Stimulated activated CD4-positive, alpha-beta T cell treated with anti-CD3 and anti-CD28 coated beads, Interleukin-4, amount 100 ng/mL, for 1 hour (primary cell): ENCODE data around the gene ATP6V1G2.
"Not testable (repeated sequence)": the region's sequence is repeated elsewhere in the genome, so short reads cannot be mapped to it uniquely, and the experiment has no call there.

Experiments
- DNase-seq: peaks from one replicate; pipeline ENCODE4 v3.0.0-alpha.2; 2020

The ATP6V1G2 gene

DNA sequence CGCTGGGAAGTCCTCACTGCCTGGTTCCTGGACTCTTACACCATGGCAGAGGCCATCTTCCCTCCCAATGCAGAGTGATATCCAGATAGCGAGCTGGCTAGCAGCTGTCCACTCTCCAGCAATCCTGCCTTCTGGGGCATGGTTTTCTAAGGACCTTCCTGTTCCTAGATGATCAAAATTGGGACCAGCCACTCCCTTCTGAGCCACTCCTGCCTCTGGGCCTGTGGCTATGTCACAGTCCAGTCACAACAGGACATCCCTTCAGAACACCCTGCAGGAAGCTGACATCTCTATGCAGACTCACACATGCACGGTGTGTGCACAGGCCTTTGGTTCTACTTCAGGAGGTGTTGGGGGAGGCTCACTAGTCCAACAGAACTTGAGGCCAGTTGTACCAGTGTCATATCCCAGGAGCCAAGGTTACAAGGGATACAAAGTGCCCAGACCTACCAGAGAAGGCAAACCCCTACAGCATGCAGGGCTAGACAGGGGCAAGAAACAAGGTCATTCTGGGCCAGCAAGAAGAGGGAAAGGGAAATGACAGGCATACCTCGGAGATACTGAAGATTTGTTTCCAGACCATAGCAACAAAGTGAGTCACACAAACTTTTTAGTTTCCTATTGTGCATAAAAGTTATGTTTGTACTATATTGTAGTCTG lies 20.3 kb downstream of the ATP6V1G2 start:
- DNase-seq: no peak

DNA sequence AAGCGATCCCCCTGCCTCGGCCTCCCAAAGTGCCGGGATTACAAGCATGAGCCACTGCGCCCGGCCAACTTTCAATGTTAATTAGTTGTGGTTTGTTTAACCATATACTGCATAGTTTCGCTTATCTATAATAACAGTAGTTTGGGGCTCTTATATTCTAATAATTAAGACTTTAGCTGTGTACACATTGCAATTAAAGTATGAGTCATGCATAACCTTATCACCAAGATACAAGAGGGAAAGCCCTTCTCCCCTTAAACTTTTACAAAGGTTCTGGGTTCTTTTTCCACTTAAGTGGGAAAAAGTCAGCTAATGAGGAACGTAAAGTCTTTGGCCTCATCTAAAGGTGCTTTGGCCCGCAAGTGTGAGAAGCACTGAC lies 20.9 kb downstream of the ATP6V1G2 start:
- no peak for DNase-seq

DNA sequence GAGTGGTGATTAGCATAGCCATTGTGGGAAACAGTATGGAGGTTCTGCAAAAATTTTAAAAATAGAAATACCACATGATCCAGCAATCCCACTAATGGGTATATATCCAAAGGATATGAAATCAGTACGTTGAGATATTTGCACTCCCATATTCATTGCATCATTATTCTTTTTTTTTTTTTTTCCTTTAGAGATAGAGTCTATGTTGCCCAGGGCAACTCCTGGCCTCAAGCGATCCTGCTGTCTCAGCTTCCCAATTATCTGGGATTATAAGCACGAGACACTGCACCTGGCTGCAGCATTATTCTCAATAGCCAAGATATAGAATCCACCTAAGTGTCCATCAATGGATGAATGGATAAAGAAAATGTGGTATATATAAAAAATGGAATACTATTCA lies 24.6 kb downstream of the ATP6V1G2 start:
- no peak for DNase-seq

DNA sequence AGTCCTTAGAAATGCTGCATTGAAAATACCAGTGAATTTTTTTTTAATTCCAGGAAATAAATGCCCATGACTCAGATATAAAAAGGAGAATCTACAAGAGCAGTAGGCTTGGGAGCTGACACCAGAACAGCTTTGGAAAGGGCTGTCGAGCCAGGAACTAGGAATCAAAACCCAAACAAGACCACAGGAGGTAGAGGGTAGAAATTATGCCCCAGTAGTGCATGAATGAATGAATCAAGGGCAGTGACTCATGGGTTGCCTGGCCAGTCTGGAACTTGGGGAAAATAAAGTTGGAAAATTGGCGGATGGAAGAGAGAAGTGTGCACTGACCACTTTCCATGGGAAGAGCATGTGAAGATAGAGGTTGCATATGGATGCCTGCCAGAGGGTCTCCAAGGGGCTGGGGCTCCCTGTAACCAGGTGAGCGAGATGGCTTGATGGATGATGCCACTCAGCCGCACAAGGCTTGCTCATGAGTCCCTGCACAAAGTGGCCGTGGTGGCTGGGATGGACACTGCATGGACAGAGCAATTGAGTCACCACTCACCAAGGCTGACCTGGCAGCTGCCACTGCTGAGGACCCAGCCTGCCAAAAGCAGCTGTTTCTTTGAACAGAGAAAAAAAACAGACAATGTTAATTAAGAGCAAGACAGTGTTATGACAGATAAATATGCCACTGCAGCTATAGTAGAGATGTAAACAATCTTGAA lies 32.8 kb downstream of the ATP6V1G2 start:
- no peak for DNase-seq

DNA sequence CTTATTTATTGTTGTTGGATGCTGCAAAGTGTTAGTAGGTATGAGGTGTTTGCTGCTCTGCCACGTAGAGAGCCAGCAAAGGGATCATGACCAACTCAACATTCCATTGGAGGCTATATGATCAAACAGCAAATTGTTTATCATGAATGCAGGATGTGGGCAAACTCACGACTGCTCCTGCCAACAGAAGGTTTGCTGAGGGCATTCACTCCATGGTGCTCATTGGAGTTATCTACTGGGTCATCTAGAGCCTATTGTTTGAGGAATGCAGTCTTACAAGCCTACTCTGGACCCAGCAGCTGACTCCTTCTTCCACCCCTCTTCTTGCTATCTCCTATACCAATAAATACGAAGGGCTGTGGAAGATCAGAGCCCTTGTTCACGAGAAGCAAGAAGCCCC lies 36.4 kb downstream of the ATP6V1G2 start:
- no peak for DNase-seq

DNA sequence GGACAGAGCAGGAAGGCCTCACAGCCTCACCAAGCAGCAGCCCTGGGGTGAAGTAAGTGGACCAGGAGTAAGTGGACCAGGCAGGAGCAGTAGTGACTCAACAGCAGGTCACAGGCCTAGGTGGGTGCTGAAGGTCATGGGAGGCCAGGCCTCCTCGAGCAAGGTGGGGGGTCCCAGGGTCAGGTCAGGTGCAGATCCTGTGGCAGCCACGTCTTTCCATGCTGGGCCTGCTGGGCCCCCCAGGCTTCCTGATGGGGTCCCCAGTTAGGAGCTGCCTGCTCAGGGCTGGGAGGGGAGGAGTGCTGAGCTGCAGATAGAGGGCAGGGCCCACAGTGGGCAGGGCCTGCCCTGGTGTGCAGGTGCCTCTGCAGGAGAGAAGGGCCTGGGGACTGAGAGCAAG lies 37.4 kb downstream of the ATP6V1G2 start:
- DNase-seq: not testable (repeated sequence)

DNA sequence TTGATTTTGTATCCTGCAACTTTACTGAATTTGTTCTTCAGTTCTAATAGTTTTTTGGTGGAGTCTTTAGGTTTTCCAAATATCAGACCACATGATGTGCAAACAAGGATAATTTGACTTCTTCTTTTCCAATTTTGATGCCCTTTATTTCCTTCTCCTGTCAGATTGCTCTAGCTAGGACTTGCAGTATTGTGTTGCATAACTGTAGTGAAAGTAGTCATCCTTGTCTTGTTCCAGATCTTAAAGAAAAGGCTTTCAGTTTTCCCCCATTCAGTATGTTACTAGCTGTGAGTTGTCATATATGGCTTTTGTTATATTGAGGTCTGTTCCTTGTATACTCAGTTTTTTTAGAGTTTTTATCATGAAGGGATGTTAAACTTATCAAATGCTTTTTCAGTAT lies 43.8 kb downstream of the ATP6V1G2 start:
- no peak for DNase-seq

DNA sequence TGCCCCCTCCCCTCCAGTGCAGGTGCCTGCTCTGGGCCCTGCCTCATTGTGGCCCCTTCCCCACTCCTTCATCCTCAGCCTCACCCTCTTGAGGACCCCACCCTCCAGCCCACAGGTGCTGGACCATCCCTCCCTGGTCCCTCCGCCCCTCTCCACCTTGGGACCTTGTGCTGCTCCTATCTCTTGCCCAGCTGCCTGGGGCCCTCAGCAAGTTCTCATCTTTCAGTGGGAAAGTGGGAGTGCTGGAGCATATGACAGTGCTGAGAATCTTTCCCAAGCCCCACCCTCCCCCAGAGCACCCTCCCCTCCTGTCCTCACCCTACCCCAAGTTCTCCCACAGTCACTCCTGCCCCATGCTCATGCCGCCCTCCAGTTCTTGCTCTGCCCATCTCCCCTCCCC lies 46.8 kb downstream of the ATP6V1G2 start:
- not testable (repeated sequence) for DNase-seq

DNA sequence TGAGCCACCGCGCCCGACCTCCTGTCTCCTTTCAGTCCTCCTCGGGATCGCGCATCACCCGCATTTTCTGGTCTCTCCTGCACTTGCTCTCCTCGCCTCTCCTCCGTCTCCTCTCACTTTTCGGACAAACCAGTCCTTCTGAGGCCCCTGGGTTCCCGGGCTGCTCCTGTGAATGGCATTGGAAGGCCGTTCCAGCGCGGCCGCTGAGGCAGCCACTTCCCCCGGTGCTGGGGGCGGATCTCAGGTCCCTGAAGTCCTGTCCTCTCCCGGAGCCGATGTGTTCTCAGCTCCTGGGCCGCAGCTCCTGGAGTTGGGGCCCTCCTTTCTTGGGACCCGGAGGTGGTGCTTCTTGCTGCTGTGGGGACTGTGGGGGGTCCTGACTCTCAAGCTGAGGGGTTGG lies 47.7 kb downstream of the ATP6V1G2 start:
- DNase-seq: no peak

DNA sequence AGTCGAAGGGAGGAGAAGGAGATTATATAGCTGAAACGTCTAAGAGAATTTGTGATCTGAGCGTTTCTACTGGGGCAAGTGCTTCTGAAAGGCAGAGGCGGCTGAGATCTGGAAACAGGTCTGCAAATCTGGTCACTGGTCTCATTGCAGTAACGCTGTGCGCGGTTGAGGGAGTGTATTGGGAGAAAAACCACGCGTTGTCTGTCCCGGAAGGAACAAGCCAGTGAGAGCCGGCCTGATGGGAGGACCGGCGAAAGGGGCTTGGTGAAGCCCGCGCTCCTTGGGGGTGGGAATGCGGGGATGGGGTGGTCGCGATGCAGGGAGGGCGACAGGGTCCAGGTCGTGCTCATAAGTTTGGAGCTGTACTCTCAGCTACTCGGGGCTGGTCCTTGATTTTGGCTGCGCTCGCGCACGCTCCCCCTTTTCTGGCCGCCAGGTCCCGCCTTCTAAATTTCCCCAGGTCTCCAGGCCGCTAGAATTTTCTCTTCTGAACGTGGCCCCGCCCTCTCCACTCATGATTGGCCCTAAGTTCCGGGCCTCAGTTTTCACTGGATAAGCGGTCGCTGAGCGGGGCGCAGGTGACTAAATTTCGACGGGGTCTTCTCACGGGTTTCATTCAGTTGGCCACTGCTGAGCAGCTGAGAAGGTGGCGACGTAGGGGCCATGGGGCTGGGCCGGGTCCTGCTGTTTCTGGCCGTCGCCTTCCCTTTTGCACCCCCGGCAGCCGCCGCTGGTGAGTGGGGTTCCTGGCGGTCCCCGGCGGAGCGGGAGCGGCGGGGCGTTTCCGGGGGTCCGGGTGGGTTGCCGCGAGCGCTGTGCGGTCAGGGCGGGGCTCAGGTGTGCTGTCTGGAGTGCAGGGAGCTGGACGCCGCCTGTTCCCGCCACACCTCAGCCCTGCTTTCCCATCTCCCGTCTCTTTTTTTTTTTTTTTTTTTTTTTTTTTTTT lies 48.6 kb downstream of the ATP6V1G2 start, which contains the start of gene MICB:
TSS of gene MICB (plus strand) at position 615 of the 946 bp plus-strand sequence. CDS start at position 664, 49 bp downstream.
- peak; percentile 87 for DNase-seq

DNA sequence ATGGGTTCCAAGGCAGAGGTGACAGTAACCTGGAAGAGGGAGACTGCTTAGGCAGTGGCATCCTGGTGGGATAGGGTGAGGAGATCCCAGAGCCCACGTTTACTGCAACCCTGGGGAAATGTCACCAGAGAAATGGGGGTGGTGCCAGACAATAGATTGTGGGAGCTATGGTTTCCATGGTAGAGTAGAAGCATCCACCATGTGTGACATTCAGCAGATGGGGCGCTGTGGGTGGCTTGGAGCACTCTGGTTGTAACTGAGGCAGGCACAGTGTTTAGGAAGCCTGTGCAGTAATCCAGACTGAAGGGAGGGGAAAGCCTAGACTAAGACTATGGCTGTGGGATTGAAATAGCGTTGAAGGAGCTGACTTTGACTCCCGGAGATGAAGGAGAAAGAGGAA lies 49.6 kb downstream of the ATP6V1G2 start:
- not testable (repeated sequence) for DNase-seq

DNA sequence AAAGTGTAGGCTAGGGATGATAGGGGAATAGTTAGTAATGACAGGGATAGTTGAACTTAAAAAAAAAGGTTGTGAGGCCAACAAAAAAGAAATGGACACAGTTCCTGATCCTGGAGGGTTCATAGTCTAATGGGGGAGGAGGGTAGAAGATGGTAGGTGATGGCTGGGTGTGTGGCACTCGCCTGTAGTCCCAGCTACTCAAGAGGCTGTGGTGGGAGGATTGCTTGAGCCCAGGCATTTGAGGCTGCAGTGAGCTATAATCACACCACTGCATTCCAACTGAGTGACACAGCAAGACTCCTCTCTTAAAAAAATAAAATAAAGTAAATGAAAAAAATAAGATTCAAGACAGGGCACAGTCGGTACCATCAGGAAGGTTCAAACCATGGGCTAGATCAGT lies 50.8 kb downstream of the ATP6V1G2 start:
- no peak for DNase-seq
